G401.6 (cell line): ENCODE results near the gene GOLIM4.

ENCODE experiments used
- FAIRE-seq: peaks from 2 replicates; lab custom pipeline; 2012; peaks lifted over from hg19 to GRCh38; lab: Jason Lieb, UNC

Gene GOLIM4

GRCh38 chr3:168100777-168101492, 5.2 kb upstream of the GOLIM4 start:
- no peak for FAIRE-seq

- no peak for FAIRE-seq
Measured at GRCh38 chr3:168097381-168097780, 1.7 kb upstream of the GOLIM4 start.

- FAIRE-seq, result peak; percentile 91
Measured at GRCh38 chr3:168096210-168096652, 507 bp upstream of the GOLIM4 start.

- FAIRE-seq, result no peak
Measured at GRCh38 chr3:168094877-168095610, 680 bp downstream of the GOLIM4 start.

GRCh38 chr3:168094580-168094876, 1.2 kb downstream of the GOLIM4 start:
- FAIRE-seq, result no peak

GRCh38 chr3:168093790-168094189, 1.9 kb downstream of the GOLIM4 start:
- no peak for FAIRE-seq

- no peak for FAIRE-seq
Measured at GRCh38 chr3:168093229-168093628, 2.5 kb downstream of the GOLIM4 start.

- FAIRE-seq, result no peak
Measured at GRCh38 chr3:168091941-168092340, 3.8 kb downstream of the GOLIM4 start.

GRCh38 chr3:168091302-168091858, 4.3 kb downstream of the GOLIM4 start:
- FAIRE-seq, result no peak

- no peak for FAIRE-seq
Measured at GRCh38 chr3:168090306-168091085, 5.2 kb downstream of the GOLIM4 start.

- no peak for FAIRE-seq
Measured at GRCh38 chr3:168089179-168089771, 6.4 kb downstream of the GOLIM4 start.

GRCh38 chr3:168088106-168088720, 7.5 kb downstream of the GOLIM4 start:
- FAIRE-seq, result no peak

GRCh38 chr3:168087539-168087938, 8.2 kb downstream of the GOLIM4 start:
- FAIRE-seq, result no peak

GRCh38 chr3:168086541-168087260, 9.0 kb downstream of the GOLIM4 start:
- FAIRE-seq, result no peak

- no peak for FAIRE-seq
Measured at GRCh38 chr3:168085491-168086119, 10.1 kb downstream of the GOLIM4 start.

GRCh38 chr3:168083906-168084305, 11.8 kb downstream of the GOLIM4 start:
- no peak for FAIRE-seq

- FAIRE-seq, result no peak
Measured at GRCh38 chr3:168081856-168082255, 13.9 kb downstream of the GOLIM4 start.

- FAIRE-seq, result no peak
Measured at GRCh38 chr3:168081171-168081771, 14.5 kb downstream of the GOLIM4 start.

GRCh38 chr3:168080499-168081170, 15.1 kb downstream of the GOLIM4 start:
- no peak for FAIRE-seq

GRCh38 chr3:168080022-168080421, 15.7 kb downstream of the GOLIM4 start:
- no peak for FAIRE-seq
